K562 (cell line): ENCODE results near the gene CNP. TPM values are rescaled to one million over a fixed set of nuclear protein-coding genes. Genes with fewer than 3 reads are reported as not detected.

ENCODE experiments used
- CBFA2T2 ChIP-seq: fragments of 450-650 bp; conservative IDR thresholded peaks from 2 replicates; pipeline ENCODE4 v1.6.1; 2017; ENCODE audit warnings: mild to moderate bottlenecking
- CBFA2T3 ChIP-seq: fragments of 450-650 bp; IDR thresholded peaks from 2 replicates; pipeline ENCODE4 v1.6.1; 2017
- CHD4 ChIP-seq: fragments of 200-600 bp; sonication (generic); IDR thresholded peaks from 3 replicates; pipeline ENCODE4 v1.6.1; 2012; ENCODE audit warnings: low read depth, mild to moderate bottlenecking, mixed read lengths, low read length, inconsistent platforms; ENCODE audit not compliant: insufficient read depth, insufficient replicate concordance, poor library complexity, severe bottlenecking
- CREB3L1 ChIP-seq: fragments of 450-650 bp; IDR thresholded peaks from 2 replicates; pipeline ENCODE4 v1.6.1; 2014; ENCODE audit warnings: low read depth, mild to moderate bottlenecking, moderate library complexity, borderline replicate concordance
- IRF9 ChIP-seq: fragments of 450-650 bp; IDR thresholded peaks from 2 replicates; pipeline ENCODE4 v1.6.1; 2016; ENCODE audit warnings: missing biosample characterization, missing genetic modification characterization
- KDM4B ChIP-seq, 2 experiments: fragments of 450-650 bp in 1 of 2; sonication (generic) in 1 of 2; IDR thresholded peaks; 2 replicates each; pipeline ENCODE4 v1.6.1; 2016 to 2017; ENCODE audit warnings: borderline replicate concordance in 2 of 2, antibody characterized with exemption in 1 of 2, low read depth in 1 of 2, mild to moderate bottlenecking in 1 of 2
- KDM5B ChIP-seq: fragments of 200-600 bp; sonication (generic); IDR thresholded peaks from 2 replicates; pipeline ENCODE4 v1.6.1; 2012; ENCODE audit warnings: low read depth, mild to moderate bottlenecking, moderate library complexity, low read length, control low read depth, inconsistent platforms; ENCODE audit not compliant: insufficient replicate concordance
- L3MBTL2 ChIP-seq: fragments of 450-650 bp; IDR thresholded peaks from 2 replicates; pipeline ENCODE4 v1.6.1; 2016; ENCODE audit warnings: mild to moderate bottlenecking, moderate library complexity
- MTA3 ChIP-seq: fragments of 450-650 bp; formaldehyde crosslinking; IDR thresholded peaks from 2 replicates; pipeline ENCODE4 v1.6.1; 2017; ENCODE audit warnings: mild to moderate bottlenecking, borderline replicate concordance
- NBN ChIP-seq: fragments of 450-650 bp; IDR thresholded peaks from 2 replicates; pipeline ENCODE4 v1.6.1; 2016; ENCODE audit warnings: low read depth, mild to moderate bottlenecking
- NRF1 ChIP-seq, 2 experiments: fragments of 450-650 bp; IDR thresholded peaks in 1 of 2; conservative IDR thresholded peaks in 1 of 2; 2 replicates each; pipeline ENCODE4 v1.6.1; 2014; ENCODE audit warnings: mild to moderate bottlenecking in 2 of 2
- POLR2A ChIP-seq: fragments of 450-650 bp; conservative IDR thresholded peaks from 2 replicates; pipeline ENCODE4 v1.6.1; 2016
- SAP30 ChIP-seq: fragments of 200-600 bp; sonication (generic); IDR thresholded peaks from 2 replicates; pipeline ENCODE4 v1.6.1; 2012; ENCODE audit warnings: borderline replicate concordance, low read depth, mild to moderate bottlenecking, moderate library complexity, low read length, control low read depth, inconsistent platforms; ENCODE audit not compliant: insufficient read depth, poor library complexity, severe bottlenecking
- TRIM25 ChIP-seq: fragments of 450-650 bp; IDR thresholded peaks from 2 replicates; pipeline ENCODE4 v1.7.0; 2016; ENCODE audit warnings: borderline replicate concordance
- ZBTB11 ChIP-seq, 3 experiments: fragments of 200-800 bp in 1 of 3; fragments of 250-450 bp in 1 of 3; fragments of 450-650 bp in 1 of 3; sonication (Bioruptor Pico) in 1 of 3; sonication (Bioruptor generic) in 1 of 3; formaldehyde crosslinking in 1 of 3; IDR thresholded peaks; 2 replicates each; pipeline versions ENCODE4 v1.6.1 to v1.8.0; 2016 to 2022; ENCODE audit warnings: mild to moderate bottlenecking in 2 of 3, missing genetic modification characterization in 2 of 3, missing compliant biosample characterization in 1 of 3, moderate library complexity in 1 of 3
- polyA plus RNA-seq, 8 experiments: library from polyadenylated mRNA; depleted of rRNA in 4 of 8; stranded (reverse) in 5 of 8; unstranded in 3 of 8; fragments of >200 nt; fragmentation: Nextera tagmentation in 2 of 8; fragmentation: Illumina TruSeq in 1 of 8; extraction: Ambion mirVana in 2 of 8; extraction: Trizol in 1 of 8; gene quantifications; 2 replicates each; pipeline versions ENCODE4 v1.2.1 to v1.2.3, GENCODE V29; 2011 to 2014; ENCODE audit warnings: inconsistent platforms in 1 of 8, missing spikeins in 1 of 8
- total RNA-seq, 7 experiments: library from RNA; depleted of rRNA in 6 of 7; stranded (reverse); fragments of >200 nt in 6 of 7; fragmentation: Illumina TruSeq in 2 of 7; extraction: Trizol in 2 of 7; gene quantifications; 2 replicates each; pipeline versions ENCODE4 v1.2.1 to v1.2.3, GENCODE V29; 2011 to 2021; ENCODE audit warnings: low replicate concordance in 1 of 7
- TF ChIP-seq, protein P1 (sequence below): conservative IDR thresholded peaks from 2 replicates; pipeline ENCODE4 v1.6.1; 2011; ENCODE audit warnings: low read depth, mild to moderate bottlenecking, low read length; ENCODE audit not compliant: control insufficient read depth

The CNP gene
- total and polyA plus RNA-seq, 9 of the 15 experiments (the other 6 are each of a cell fraction or from before 2014, with no cell fraction given): 1.7 to 52.0 (median 29.1) TPM

GRCh38 chr17:41930009-41930832 is 36.4 kb upstream of the CNP start, which contains the start of gene ODAD4 (continued):
- peak in 1 of 3 experiments; percentile 65; a peak in 1 of 6 replicates for TF ChIP-seq ZBTB11 (CRISPR knock-in tag; IDR thresholded peaks at IDR 0.05)
- no peak for TF ChIP-seq TRIM25
- TF ChIP-seq MTA3: peak; percentile 81; the same call in 1 of the 2 replicates
- peak; percentile 71 for TF ChIP-seq L3MBTL2
- 0 out of 2 replicates have a peak, but pooled peaks have one; percentile 24 for TF ChIP-seq CBFA2T3
- no peak for TF ChIP-seq CBFA2T2
- TF ChIP-seq KDM4B (IDR thresholded peaks at IDR 0.05; ENCODE audit: borderline replicate concordance in 2 of 2, low read depth in 1 of 2): peak in 1 of 2 experiments; percentile 44; a peak in 1 of 4 replicates
- peak; percentile 56 for TF ChIP-seq SAP30
- TF ChIP-seq CHD4: peak; percentile 36
- TF ChIP-seq IRF9 (tag): no peak
- peak; percentile 95 for TF ChIP-seq CREB3L1
- peak; percentile 88 for TF ChIP-seq NBN
- TF ChIP-seq POLR2A: peak; percentile 92
- TF ChIP-seq, protein P1, sequence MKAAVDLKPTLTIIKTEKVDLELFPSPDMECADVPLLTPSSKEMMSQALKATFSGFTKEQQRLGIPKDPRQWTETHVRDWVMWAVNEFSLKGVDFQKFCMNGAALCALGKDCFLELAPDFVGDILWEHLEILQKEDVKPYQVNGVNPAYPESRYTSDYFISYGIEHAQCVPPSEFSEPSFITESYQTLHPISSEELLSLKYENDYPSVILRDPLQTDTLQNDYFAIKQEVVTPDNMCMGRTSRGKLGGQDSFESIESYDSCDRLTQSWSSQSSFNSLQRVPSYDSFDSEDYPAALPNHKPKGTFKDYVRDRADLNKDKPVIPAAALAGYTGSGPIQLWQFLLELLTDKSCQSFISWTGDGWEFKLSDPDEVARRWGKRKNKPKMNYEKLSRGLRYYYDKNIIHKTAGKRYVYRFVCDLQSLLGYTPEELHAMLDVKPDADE: 0 out of 2 replicates have a peak, but pooled peaks have one; percentile 24
- peak; percentile 87 for TF ChIP-seq KDM5B
- peak; percentile 99 for TF ChIP-seq NRF1 (conservative IDR thresholded peaks at IDR 0.05 in 1 of 2, IDR thresholded peaks at IDR 0.05 in 1 of 2)
